Pulmonary artery endothelial cell (primary cell): Measurements from ENCODE around the gene AFG1L. TPM values are rescaled to one million over a fixed set of nuclear protein-coding genes. Genes with fewer than 3 reads are reported as not detected.
A peak's percentile ranks its signal among the peaks of the same experiment; 100 is the strongest.
"Not testable (repeated sequence)": the region's sequence is repeated elsewhere in the genome, so short reads cannot be mapped to it uniquely, and the experiment has no call there.

Source experiments
- DNase-seq: peaks from one replicate; pipeline ENCODE4 v3.0.0-alpha.2; 2011; ENCODE audit warnings: low read depth, low spot score
- total RNA-seq: library from RNA; depleted of rRNA; stranded (reverse); fragments of >200 nt; gene quantifications from 2 replicates; pipeline ENCODE4 v1.2.3, GENCODE V29; 2014

AFG1L gene
- total RNA-seq = 1.7 and 2.5 TPM in 2 replicates

- peak; percentile 48 for DNase-seq
These were observed at the start of gene AFG1L for GRCh38 chr6:108294727-108295625. Gene AFG1L, plus strand, starts transcription at chr6:108295054. Its CDS starts 26 bp downstream, at chr6:108295080.

GRCh38 chr6:108245095-108245494 lies 49.8 kb upstream of the AFG1L start:
- not testable (repeated sequence) for DNase-seq

GRCh38 chr6:108247965-108248536 lies 46.8 kb upstream of the AFG1L start:
- no peak for DNase-seq

- no peak for DNase-seq
These were observed 44.5 kb upstream of the AFG1L start for GRCh38 chr6:108250240-108250866.

GRCh38 chr6:108251252-108251651 lies 43.6 kb upstream of the AFG1L start:
- DNase-seq = no peak

- DNase-seq = no peak
These were observed 42.8 kb upstream of the AFG1L start for GRCh38 chr6:108252055-108252454.

GRCh38 chr6:108253241-108253640 lies 41.6 kb upstream of the AFG1L start:
- DNase-seq = no peak

GRCh38 chr6:108254433-108255410 lies 40.1 kb upstream of the AFG1L start:
- DNase-seq = no peak

GRCh38 chr6:108260126-108260808 lies 34.6 kb upstream of the AFG1L start:
- DNase-seq = no peak

GRCh38 chr6:108260809-108261569 lies 33.9 kb upstream of the AFG1L start, which contains the start of gene SNX3:
Gene SNX3, minus strand, starts transcription at chr6:108261040. Its CDS starts 119 bp downstream, at chr6:108260921.
- DNase-seq = peak; percentile 89

- no peak for DNase-seq
These were observed 31.5 kb upstream of the AFG1L start for GRCh38 chr6:108263371-108263770.

GRCh38 chr6:108268845-108269244 lies 26.0 kb upstream of the AFG1L start:
- DNase-seq = no peak

GRCh38 chr6:108269955-108270354 lies 24.9 kb upstream of the AFG1L start:
- DNase-seq = not testable (repeated sequence)

GRCh38 chr6:108274546-108274945 lies 20.3 kb upstream of the AFG1L start:
- no peak for DNase-seq

GRCh38 chr6:108275976-108276375 lies 18.9 kb upstream of the AFG1L start:
- DNase-seq = no peak

GRCh38 chr6:108277295-108277694 lies 17.6 kb upstream of the AFG1L start:
- no peak for DNase-seq

GRCh38 chr6:108277831-108278230 lies 17.0 kb upstream of the AFG1L start:
- no peak for DNase-seq

- no peak for DNase-seq
These were observed 9.5 kb upstream of the AFG1L start for GRCh38 chr6:108285381-108285780.

GRCh38 chr6:108286366-108286765 lies 8.5 kb upstream of the AFG1L start:
- DNase-seq = no peak

- no peak for DNase-seq
These were observed 7.5 kb upstream of the AFG1L start for GRCh38 chr6:108287373-108287772.
